Esophagus muscularis mucosa (tissue), 4 donors: Measurements from ENCODE around the gene ANKRD12. TPM values are rescaled to one million over a fixed set of nuclear protein-coding genes. Genes with fewer than 3 reads are reported as not detected.

ENCODE experiments used
- DNase-seq: peaks from one replicate; pipeline ENCODE4 v3.0.0-alpha.2; 2017; ENCODE audit errors: extremely low spot score
- H3K27ac ChIP-seq, 4 donors: fragments of 200-600 bp; sonication (generic); replicated peaks in 1 of 4; 1 replicate in 3 of 4; 2 replicates in 1 of 4; pipeline ENCODE4 v1.5.1; 2016 to 2019; ENCODE audit warnings: mild to moderate bottlenecking in 1 of 4
- H3K27me3 ChIP-seq, 4 donors: fragments of 200-600 bp; sonication (generic); one replicate each; pipeline versions ENCODE4 v1.5.1 to v1.6.0; 2016 to 2019
- H3K36me3 ChIP-seq, 4 donors: fragments of 200-600 bp; sonication (generic); one replicate each; pipeline ENCODE4 v1.5.1; 2016 to 2019
- H3K4me1 ChIP-seq, 4 donors: fragments of 200-600 bp; sonication (generic); one replicate each; pipeline ENCODE4 v1.5.1; 2016 to 2019
- H3K4me3 ChIP-seq, 4 donors: fragments of 200-600 bp; sonication (generic); 1 replicate in 2 of 4; 2 replicates in 2 of 4; pipeline ENCODE4 v1.5.1; 2016 to 2019; ENCODE audit warnings: mild to moderate bottlenecking in 4 of 4, moderate library complexity in 1 of 4
- H3K9me3 ChIP-seq, 4 donors: fragments of 200-600 bp; sonication (generic); 1 replicate in 3 of 4; 2 replicates in 1 of 4; pipeline ENCODE4 v1.5.1; 2016 to 2019
- EP300 ChIP-seq: sonication (generic); formaldehyde crosslinking; IDR thresholded peaks from one replicate; pipeline ENCODE4 v1.6.1; 2017; ENCODE audit warnings: antibody characterized with exemption
- POLR2A ChIP-seq: fragments of 450-650 bp; IDR thresholded peaks from one replicate; pipeline ENCODE4 v1.6.1; 2017; ENCODE audit warnings: antibody characterized with exemption, moderate library complexity, mild to moderate bottlenecking, low read depth
- POLR2AphosphoS5 ChIP-seq, 2 donors: sonication (generic); formaldehyde crosslinking; IDR thresholded peaks; one replicate each; pipeline ENCODE4 v1.6.1; 2017; ENCODE audit warnings: antibody characterized with exemption in 2 of 2
- WGBS: methylation state at CpG from one replicate; pipeline ENCODE4 v1.1.5; 2018; 5-methylcytosine and 5-hydroxymethylcytosine counted together
- intact Hi-C: fragments of 100-400 bp; cut with DNase I; formaldehyde crosslinking; loops from one replicate; pipeline ENCODE4 v1.15.1; 2023
- total RNA-seq, 4 donors: library from RNA; depleted of rRNA; stranded (reverse); fragments of >200 nt; gene quantifications; one replicate each; pipeline versions ENCODE4 v1.1.0 to v1.2.1, GENCODE V29; 2016
- TF ChIP-seq, protein P1 (sequence below), 3 experiments: fragments of 200-600 bp in 2 of 3; fragments of 450-650 bp in 1 of 3; sonication (generic) in 2 of 3; IDR thresholded peaks; one replicate each; pipeline ENCODE4 v1.5.1; 2017 to 2019; ENCODE audit warnings: antibody characterized with exemption in 3 of 3, mild to moderate bottlenecking in 2 of 3, moderate library complexity in 1 of 3

ANKRD12 gene
- total RNA-seq, 4 donors from 2014 or later = 65.2 to 108 (median 92.9) TPM

DNA sequence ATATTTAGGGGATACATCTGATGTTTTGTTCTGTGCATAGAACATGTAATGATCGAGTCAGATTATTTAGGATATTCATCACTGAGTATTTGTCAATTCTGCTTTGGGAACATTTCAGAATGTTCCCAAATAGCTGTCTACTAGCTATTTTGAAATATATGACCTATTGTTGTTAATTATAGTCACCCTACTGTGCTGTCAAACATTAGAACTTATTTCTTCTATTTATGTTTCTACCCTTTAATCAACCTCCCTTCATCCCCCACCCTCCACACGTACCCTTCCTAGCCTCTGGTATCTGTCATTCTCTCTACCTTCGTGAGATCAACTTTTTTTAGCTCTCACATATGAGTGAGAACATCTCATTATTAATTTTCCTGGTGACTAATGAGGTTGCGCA is 40.9 kb downstream of the ANKRD12 start:
- peaks cover 0 to 3% (median 0%) of the 10 kb centered on the region in 4 donors for H3K36me3 ChIP-seq
- H3K9me3 ChIP-seq = no peaks in the 10 kb centered on the region
- no peak for DNase-seq
- intact Hi-C loops = no loop called here
- H3K27ac ChIP-seq = peak overlapping the region in 1 of 4 donors; percentile 19
- TF ChIP-seq, protein P1, sequence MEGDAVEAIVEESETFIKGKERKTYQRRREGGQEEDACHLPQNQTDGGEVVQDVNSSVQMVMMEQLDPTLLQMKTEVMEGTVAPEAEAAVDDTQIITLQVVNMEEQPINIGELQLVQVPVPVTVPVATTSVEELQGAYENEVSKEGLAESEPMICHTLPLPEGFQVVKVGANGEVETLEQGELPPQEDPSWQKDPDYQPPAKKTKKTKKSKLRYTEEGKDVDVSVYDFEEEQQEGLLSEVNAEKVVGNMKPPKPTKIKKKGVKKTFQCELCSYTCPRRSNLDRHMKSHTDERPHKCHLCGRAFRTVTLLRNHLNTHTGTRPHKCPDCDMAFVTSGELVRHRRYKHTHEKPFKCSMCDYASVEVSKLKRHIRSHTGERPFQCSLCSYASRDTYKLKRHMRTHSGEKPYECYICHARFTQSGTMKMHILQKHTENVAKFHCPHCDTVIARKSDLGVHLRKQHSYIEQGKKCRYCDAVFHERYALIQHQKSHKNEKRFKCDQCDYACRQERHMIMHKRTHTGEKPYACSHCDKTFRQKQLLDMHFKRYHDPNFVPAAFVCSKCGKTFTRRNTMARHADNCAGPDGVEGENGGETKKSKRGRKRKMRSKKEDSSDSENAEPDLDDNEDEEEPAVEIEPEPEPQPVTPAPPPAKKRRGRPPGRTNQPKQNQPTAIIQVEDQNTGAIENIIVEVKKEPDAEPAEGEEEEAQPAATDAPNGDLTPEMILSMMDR (IDR thresholded peaks at IDR 0.05) = no peak
- TF ChIP-seq EP300 (no peak), POLR2A (no peak), POLR2AphosphoS5 (IDR thresholded peaks at IDR 0.05) (no peak)
- H3K27me3 ChIP-seq = no peaks in the 10 kb centered on the region
- H3K4me3 ChIP-seq = no peak overlapping the region
- 68% methylated on average over 4 of the region's 4 CpGs for WGBS
- peaks cover 37 to 83% (median 74%) of the 10 kb centered on the region in 4 donors for H3K4me1 ChIP-seq

DNA sequence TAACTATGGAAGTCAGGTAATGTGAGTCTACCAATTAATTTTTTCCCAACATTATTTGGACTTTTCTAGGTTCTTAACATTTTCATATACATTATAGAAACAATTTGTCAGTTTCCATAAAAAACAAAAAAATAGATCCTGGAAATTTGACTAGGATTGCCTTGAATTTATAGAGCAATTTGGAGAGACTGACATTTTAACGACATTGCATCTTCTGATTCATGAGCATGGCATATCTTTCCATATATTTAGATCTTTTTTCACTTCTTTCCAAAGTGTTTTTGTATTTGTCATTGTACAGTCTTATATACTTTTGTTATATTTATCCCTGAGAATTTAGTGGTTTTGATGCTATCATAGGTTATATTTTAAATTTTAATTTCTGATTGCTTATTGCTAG is 42.0 kb downstream of the ANKRD12 start:
- Histone ChIP-seq H3K4me3 (no peak overlapping the region), H3K27me3 (no peaks in the 10 kb centered on the region), H3K27ac (no peak overlapping the region), H3K36me3 (peaks cover 0 to 12% (median 0%) of the 10 kb centered on the region in 4 donors), H3K9me3 (no peaks in the 10 kb centered on the region), H3K4me1 (peaks cover 27 to 72% (median 65%) of the 10 kb centered on the region in 4 donors)
- TF ChIP-seq POLR2AphosphoS5 (IDR thresholded peaks at IDR 0.05) (no peak), EP300 (no peak), POLR2A (no peak)
- TF ChIP-seq, protein P1 (IDR thresholded peaks at IDR 0.05) = no peak
- 100% methylated on average over 1 of the region's 1 CpG for WGBS
- no peak for DNase-seq
- intact Hi-C loops = no loop called here

DNA sequence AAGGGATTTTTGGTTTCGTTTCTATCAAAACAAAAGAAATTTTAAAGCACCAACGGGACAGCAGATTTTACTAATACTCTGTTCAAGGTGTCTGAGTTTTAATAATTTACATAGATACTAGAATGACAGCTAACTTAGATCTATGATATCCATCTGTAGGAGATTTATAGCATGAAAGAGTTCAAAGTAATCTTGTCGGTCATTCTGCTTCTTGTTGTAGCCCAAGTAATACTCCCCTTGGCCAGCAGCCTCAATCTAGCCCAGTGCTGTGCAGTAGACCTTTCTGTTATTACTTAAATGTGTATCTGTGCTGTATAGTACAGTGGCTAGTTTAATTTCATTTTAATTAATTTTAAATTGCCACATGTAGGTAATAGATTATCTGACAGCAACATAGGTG is 44.7 kb downstream of the ANKRD12 start:
- no peaks in the 10 kb centered on the region for H3K9me3 ChIP-seq
- peaks cover 0 to 20% (median 5%) of the 10 kb centered on the region in 4 donors for H3K36me3 ChIP-seq
- no peak for TF ChIP-seq POLR2AphosphoS5 (IDR thresholded peaks at IDR 0.05)
- TF ChIP-seq, protein P1 (IDR thresholded peaks at IDR 0.05) = no peak
- no peak for TF ChIP-seq POLR2A
- TF ChIP-seq EP300 = no peak
- no peak overlapping the region for H3K4me3 ChIP-seq
- peaks cover 10 to 68% (median 64%) of the 10 kb centered on the region in 4 donors for H3K4me1 ChIP-seq
- no peaks in the 10 kb centered on the region for H3K27me3 ChIP-seq
- H3K27ac ChIP-seq = no peak overlapping the region
- DNase-seq = no peak
- intact Hi-C loops = no loop called here
- 67% methylated on average over 3 of the region's 3 CpGs for WGBS

DNA sequence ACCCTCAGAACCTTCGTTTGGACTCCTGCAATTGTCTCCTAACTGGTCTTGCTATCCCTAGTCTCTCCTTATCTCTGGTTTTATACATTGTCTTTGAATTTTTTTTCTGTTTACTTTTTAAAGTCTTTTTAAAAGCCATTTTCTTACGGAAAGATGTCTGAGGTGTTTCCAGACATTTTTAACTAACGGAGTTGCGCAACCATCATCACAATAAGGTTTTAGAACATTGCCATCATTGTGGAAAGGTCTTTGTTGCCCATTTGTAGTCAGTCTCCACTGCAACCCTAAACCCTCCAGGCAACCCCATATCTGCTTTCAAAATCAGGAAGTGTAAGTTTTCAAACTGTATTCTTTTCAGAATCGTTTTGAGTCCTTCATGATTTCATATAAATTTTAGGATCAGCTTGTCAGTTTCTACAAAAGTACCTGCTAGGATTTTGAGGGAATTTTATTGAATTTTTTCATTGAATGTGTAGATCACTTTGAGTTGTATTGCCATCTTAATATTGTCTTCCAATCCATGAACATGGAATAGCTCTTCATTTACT is 46.3 kb downstream of the ANKRD12 start:
- TF ChIP-seq POLR2AphosphoS5 (IDR thresholded peaks at IDR 0.05) (no peak), EP300 (no peak), POLR2A (no peak)
- TF ChIP-seq, protein P1 (IDR thresholded peaks at IDR 0.05) = no peak
- intact Hi-C loops = no loop called here
- Histone ChIP-seq H3K27ac (no peak overlapping the region), H3K27me3 (no peaks in the 10 kb centered on the region), H3K9me3 (no peaks in the 10 kb centered on the region), H3K4me1 (peaks cover 4 to 53% (median 49%) of the 10 kb centered on the region in 4 donors), H3K4me3 (no peak overlapping the region), H3K36me3 (peaks cover 0 to 26% (median 5%) of the 10 kb centered on the region in 4 donors)
- DNase-seq = no peak
- 72% methylated on average over 5 of the region's 5 CpGs for WGBS

DNA sequence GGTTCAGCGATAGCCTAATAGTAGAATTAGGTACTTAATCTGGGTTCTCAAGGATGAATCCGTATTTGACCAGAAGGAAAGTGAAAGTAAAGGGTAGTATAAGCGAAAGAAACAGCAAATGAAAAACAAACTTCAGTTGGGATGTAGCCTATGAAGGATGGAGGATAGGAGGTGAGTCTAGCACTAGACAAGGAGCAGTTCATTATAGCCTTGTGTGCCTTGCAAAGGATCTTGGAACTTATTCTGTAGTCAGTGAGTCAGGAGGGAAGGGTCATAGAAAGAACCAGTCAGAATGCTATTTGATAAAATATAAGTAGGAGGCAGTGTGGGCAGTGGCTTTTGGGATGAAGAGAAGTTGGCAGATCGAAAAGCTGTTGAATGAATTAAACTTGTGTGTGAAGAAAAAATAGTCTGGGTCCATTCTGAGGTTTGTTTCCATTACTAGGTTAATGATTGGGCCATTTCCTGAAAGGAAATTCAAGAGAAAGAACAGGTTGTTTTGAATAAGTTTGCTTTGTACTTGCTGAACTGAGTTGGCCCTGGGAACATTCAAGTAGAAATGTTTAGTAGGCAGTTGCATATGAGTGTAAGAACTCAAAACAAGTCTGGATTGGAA is 48.5 kb downstream of the ANKRD12 start:
- H3K4me1 ChIP-seq = peaks cover 0 to 47% (median 43%) of the 10 kb centered on the region in 4 donors
- no peaks in the 10 kb centered on the region for H3K27me3 ChIP-seq
- DNase-seq = no peak
- WGBS = 81% methylated on average over 4 of the region's 4 CpGs
- intact Hi-C loops = no loop called here
- peak overlapping the region; percentile 24 to 50 (median 35) for H3K27ac ChIP-seq
- H3K4me3 ChIP-seq = no peak overlapping the region
- peaks cover 0 to 29% (median 5%) of the 10 kb centered on the region in 4 donors for H3K36me3 ChIP-seq
- H3K9me3 ChIP-seq = no peaks in the 10 kb centered on the region
- TF ChIP-seq EP300 (no peak), POLR2A (no peak), POLR2AphosphoS5 (IDR thresholded peaks at IDR 0.05) (no peak)
- TF ChIP-seq, protein P1 (IDR thresholded peaks at IDR 0.05) = no peak
